ENCODE results near the gene PSMD1.
"Not testable (repeated sequence)": the region's sequence is repeated elsewhere in the genome, so short reads cannot be mapped to it uniquely, and the experiment has no call there.

The PSMD1 gene

GRCh38 chr2:231115651-231116050 lies 59.0 kb downstream of the PSMD1 start:
- DNase-seq (ENCODE audit: low read depth) = no peak

DNA sequence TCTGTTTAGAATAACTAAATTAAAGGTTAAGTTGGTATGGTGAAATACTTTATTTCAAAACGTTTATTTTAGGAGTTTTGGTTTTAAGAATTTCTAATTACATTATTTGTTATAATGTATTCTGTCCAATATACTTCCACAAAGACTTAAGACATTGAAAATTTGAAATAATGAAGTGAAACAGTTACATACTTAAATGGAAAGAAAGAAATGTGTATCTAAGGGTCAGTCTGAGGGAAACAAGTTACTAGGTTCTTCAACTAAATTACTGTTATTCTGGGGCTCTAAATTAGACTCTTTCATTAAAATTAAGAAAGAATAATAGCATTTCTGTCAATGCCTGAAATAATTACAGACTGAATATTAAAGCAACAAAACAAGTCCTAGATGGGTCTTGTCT lies 60.5 kb downstream of the PSMD1 start:
- DNase-seq (ENCODE audit: low read depth) = no peak

- DNase-seq (ENCODE audit: low read depth) = no peak
Observed at GRCh38 chr2:231117922-231118613, 61.4 kb downstream of the PSMD1 start.

DNA sequence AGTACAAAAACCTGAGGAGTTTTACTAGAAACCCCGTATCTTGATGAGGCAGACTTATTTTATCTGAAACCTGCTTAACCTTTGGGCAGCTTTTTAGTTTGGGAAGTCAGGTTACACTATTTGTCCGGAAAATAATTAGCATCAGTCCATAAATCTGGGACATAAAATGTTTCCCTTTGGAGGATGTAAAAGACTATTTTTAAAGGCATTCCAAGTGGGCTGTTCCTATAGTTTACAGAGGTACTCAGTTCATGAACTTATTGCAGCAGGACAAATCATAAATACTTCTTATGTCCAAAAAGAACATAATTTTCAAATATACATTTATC lies 61.9 kb downstream of the PSMD1 start:
- DNase-seq (ENCODE audit: low read depth) = no peak

- no peak for DNase-seq (ENCODE audit: low read depth)
Observed at GRCh38 chr2:231123362-231123898, 66.8 kb downstream of the PSMD1 start.

GRCh38 chr2:231124838-231125568 lies 68.3 kb downstream of the PSMD1 start, which contains the start of gene HTR2B:
Gene HTR2B (minus strand): TSS chr2:231125042. CDS start chr2:231123764, 1,278 bp downstream.
- DNase-seq (ENCODE audit: low read depth) = no peak

GRCh38 chr2:231126123-231126522 lies 69.5 kb downstream of the PSMD1 start:
- DNase-seq (ENCODE audit: low read depth) = no peak

- DNase-seq (ENCODE audit: low read depth) = no peak
Observed at GRCh38 chr2:231127480-231127879, 70.8 kb downstream of the PSMD1 start.

DNA sequence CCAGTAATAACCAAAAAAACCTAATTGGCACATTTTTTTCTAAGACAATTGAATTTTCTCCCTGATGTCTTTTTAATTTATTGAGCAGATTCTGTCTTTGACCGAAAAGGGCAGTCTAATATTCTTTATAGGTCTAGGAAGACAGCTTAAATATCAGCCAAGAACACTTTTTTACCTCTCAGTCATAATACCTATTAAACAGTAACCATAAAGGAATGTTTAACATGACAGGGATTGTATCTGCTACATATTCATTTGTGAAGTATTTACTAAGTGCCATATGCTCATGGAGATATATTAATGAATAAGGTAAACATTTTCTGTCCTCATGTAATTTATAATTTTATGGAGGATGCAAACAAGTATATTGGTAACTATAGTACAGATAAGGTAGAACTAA lies 71.3 kb downstream of the PSMD1 start:
- DNase-seq (ENCODE audit: low read depth) = no peak

GRCh38 chr2:231128541-231128940 lies 71.9 kb downstream of the PSMD1 start:
- no peak for DNase-seq (ENCODE audit: low read depth)

DNA sequence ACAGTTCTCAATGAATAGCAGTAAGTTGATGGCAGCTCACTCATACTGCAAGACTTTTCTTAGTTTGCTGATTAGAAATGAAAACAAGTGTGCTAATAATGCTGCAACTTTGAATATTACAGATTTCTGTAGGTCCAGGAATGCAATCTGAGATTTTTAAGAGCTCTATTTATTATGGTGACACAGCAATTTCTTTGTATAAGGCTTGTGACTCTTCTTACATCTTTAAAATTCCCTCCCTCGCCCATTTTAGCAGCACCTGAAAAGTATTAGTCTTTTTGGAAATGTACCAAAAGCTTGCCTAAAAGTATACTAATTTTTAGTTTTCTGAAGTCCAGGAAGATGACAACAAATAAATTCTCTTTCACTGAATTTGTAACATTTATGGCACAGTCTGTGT lies 72.5 kb downstream of the PSMD1 start:
- no peak for DNase-seq (ENCODE audit: low read depth)

GRCh38 chr2:231130336-231131056 lies 73.8 kb downstream of the PSMD1 start:
- no peak for DNase-seq (ENCODE audit: low read depth)

DNA sequence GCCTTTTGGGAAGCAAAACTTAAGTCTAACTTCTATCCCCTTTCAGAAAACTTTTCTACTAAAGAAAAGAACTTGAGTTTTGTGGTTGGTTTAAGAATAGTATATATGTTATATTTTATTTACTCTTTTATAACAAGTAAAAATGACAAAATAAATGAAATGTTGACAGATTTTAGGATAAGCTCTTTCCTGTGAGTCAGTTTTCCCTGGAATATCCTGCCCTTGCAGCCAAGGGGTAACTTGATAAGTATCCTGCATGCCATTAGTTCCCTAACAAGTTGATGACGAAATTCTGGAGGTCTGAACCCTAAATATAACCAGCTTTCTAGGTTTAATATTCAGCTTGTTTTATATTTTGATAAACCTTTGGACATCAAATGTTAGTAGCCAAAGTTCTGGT lies 75.5 kb downstream of the PSMD1 start:
- DNase-seq (ENCODE audit: low read depth) = no peak

DNA sequence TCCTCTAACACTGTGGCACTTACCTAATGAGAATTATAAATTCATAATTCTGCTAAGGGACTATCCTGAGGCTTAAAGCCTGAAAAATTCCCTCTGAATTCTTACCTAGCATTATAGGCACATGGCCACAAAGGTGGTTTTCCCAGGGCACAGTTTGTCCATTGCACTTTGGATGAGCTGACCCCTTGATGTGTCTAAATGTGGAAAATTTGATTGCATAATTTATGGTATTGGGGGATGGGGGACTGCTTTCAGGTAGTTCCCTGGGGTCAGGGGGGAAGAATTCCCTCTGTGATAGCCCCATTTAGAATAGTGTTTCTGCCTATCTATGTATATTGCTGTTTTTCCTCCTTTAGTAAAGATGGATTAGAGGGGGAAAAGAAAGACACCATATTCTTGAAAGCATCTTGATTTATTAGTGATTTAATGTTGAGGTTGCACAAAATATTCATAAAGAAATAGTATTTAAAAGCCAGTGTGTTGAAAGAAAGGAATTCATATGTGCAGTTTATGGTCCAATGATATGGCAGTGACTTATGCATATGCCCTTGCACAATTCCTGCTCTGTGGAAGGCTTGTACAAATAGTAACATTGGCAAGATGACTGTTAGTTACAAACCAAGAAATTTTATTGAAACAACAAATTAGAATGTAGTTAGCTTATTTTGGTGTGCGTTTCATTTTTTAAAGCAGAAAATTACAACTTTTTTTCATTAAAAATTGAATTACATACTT lies 76.9 kb downstream of the PSMD1 start:
- DNase-seq (ENCODE audit: low read depth) = no peak

DNA sequence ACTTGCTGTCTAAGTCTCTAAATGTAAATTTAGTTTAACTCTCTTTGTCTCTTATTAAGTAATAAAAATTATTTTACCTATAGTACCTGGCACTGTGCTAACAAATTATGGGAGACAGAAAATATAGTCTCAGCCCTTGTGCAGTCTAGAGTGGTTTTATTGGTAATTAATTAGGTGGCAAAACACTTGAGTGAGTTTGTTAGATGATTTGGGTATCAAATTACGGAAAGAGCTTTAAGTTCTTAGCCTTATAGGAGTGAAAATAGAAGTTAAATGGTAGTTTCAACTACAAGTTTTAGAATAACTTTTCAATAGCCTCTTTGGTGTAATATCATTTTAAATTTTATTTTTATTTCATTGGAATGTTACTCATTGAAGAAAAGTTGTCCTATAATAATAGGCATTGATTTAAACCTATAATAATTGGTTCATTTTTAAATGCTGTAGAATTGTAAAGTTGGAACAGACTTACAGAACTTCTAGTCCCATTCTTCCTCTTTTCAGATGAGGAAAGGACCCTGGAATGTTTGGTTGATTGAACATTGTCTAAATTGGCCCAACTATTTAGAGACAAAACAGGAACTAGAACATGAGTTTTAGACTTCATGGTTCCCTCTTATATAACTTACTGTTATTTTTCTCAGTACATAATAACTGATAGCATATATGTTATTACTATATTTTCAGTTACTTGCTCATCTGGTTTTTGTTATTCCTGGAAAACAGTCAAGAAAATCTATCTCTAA lies 78.4 kb downstream of the PSMD1 start:
- no peak for DNase-seq (ENCODE audit: low read depth)

- no peak for DNase-seq (ENCODE audit: low read depth)
Observed at GRCh38 chr2:231138699-231139098, 82.0 kb downstream of the PSMD1 start.

- no peak for DNase-seq (ENCODE audit: low read depth)
Observed at GRCh38 chr2:231139796-231140195, 83.1 kb downstream of the PSMD1 start.

DNA sequence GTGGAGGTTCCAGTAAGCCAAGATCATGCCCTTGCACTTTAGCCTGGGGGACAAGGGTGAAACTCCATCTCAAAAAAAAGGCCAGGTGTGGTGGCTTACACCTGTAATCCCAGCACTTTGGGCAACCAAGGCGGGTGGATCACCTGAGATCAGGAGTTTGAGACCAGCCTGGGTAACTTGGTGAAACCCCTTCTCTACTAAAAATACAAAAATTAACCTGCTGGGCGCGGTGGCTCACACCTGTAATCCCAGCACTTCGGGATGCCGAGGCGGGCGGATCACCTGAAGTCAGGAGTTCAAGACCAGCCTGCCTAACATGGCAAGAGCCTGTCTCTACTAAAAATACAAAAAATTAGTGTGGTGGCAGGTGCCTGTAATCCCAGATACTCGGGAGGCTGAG lies 84.1 kb downstream of the PSMD1 start:
- not testable (repeated sequence) for DNase-seq (ENCODE audit: low read depth)

GRCh38 chr2:231144896-231145295 lies 88.2 kb downstream of the PSMD1 start:
- DNase-seq (ENCODE audit: low read depth) = no peak

DNA sequence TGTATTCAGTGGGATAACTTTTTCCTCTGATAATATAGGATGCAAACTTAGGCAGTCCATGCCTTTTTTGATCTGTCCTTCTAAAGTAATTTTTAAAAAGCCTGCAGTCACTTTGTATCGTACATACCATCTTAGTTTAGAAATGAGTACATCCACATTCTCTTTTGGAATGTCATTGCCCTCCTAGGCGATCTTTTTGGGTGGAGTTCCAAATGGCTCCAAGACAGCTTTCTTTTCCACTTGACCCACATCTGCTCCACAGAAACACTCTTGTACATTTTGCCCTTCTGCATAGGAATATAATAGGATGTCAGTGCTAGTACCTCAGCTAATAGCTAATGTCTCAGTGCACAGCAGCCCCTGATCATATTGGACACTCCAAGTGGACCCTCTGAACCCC lies 90.0 kb downstream of the PSMD1 start:
- DNase-seq (ENCODE audit: low read depth) = no peak

GRCh38 chr2:231152800-231153557 lies 96.3 kb downstream of the PSMD1 start:
- DNase-seq (ENCODE audit: low read depth) = no peak
